GM10266 (cell line): ENCODE measurements around the gene SLC18A3.

Experiments used
- DNase-seq: peaks from one replicate; pipeline ENCODE4 v3.0.0; 2012; ENCODE audit errors: extremely low spot score
- TF ChIP-seq, protein P1 (sequence below): IDR thresholded peaks from 2 replicates; pipeline ENCODE4 v1.5.1; 2012; ENCODE audit warnings: mild to moderate bottlenecking, low read depth; ENCODE audit not compliant: control insufficient read depth, insufficient read depth; ENCODE audit errors: missing control alignments

SLC18A3 gene

DNA sequence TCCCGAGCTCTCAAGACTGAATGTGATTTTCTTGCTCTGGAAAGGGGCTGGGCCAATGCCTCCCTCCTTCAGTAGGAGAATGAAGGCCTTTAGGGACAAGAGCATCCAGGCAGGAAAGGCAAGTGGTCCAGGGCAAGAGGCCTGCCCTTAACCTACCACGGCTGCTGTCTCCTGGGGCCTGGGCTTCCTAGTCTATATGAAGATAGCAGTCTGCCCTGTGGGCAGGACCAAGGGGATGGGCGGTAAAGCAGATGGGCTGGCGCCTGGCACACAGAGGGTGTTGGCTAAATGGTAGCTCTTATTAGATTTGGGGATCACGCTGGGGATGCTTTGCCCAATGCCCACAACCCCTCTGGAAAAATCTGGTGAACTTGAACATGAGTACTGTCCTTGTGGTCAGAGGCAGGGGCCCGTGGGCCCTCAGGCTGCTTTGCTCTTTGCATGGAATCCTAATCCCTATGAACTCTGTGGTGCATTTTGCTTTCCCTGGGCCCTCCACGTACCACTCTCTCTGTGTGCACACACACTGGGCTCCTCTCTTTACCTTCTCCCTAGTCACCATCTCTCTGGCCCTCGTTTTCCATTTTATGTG lies 24.1 kb downstream of the SLC18A3 start:
- TF ChIP-seq, protein P1, sequence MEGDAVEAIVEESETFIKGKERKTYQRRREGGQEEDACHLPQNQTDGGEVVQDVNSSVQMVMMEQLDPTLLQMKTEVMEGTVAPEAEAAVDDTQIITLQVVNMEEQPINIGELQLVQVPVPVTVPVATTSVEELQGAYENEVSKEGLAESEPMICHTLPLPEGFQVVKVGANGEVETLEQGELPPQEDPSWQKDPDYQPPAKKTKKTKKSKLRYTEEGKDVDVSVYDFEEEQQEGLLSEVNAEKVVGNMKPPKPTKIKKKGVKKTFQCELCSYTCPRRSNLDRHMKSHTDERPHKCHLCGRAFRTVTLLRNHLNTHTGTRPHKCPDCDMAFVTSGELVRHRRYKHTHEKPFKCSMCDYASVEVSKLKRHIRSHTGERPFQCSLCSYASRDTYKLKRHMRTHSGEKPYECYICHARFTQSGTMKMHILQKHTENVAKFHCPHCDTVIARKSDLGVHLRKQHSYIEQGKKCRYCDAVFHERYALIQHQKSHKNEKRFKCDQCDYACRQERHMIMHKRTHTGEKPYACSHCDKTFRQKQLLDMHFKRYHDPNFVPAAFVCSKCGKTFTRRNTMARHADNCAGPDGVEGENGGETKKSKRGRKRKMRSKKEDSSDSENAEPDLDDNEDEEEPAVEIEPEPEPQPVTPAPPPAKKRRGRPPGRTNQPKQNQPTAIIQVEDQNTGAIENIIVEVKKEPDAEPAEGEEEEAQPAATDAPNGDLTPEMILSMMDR = no peak
- no peak for DNase-seq

DNA sequence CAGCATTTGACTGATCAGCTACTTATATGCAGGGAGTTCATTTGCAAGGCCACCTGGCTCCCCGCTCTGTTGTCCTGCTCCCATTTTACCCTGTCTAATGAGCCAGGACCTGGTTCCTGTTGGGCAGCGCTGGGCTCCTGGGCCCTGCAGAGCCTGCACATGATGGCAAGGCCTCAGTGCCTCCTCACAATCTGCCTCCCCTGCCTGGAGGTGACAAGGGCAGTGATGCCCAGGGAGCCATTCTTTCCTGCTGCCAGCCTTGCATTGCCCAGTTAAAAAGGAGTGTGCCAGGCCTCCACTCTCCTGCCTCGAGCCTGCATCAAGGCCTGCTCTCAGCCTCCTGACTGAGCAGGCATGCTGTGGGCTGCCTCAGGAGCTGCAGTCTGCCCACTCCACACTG lies 32.2 kb downstream of the SLC18A3 start:
- DNase-seq = no peak
- TF ChIP-seq, protein P1 = no peak

DNA sequence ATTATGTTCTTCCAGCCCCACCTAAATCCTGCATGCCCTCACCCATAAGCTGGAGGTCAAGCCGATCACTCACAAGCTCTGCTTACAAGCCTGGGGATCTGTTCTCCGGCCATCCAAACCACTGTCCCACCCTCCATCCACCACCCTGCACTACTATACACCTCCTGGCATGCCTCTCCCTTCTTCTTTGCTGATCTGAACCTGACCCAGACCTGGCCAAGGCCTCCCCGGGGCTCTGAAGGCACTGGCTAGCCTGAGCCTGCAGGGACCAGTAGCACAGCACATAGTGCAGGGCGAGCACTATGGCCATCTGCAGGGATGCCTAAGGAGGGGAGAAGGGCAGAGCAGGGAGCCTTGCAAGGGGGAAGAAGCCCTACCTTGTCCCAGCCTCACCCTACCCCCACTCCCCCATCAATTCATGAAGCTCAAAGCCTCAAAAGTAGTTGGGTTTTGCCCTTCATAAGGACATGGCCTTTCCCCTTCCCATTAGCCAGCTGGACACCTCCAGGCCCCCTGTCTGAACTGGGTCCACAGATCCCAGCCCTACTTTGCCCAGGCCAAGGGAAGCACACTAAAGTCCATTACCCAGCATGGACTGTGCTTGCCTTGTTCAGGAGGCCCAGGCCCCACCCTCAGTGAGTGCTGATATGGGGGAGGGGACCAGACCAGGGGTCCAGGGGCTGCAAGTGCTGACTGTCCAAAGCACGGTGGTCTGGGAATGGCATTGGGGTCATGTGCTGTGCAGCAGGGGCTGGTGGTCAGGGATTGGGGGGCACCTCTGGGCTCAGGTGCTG lies 33.3 kb downstream of the SLC18A3 start:
- TF ChIP-seq, protein P1 = no peak
- no peak for DNase-seq

DNA sequence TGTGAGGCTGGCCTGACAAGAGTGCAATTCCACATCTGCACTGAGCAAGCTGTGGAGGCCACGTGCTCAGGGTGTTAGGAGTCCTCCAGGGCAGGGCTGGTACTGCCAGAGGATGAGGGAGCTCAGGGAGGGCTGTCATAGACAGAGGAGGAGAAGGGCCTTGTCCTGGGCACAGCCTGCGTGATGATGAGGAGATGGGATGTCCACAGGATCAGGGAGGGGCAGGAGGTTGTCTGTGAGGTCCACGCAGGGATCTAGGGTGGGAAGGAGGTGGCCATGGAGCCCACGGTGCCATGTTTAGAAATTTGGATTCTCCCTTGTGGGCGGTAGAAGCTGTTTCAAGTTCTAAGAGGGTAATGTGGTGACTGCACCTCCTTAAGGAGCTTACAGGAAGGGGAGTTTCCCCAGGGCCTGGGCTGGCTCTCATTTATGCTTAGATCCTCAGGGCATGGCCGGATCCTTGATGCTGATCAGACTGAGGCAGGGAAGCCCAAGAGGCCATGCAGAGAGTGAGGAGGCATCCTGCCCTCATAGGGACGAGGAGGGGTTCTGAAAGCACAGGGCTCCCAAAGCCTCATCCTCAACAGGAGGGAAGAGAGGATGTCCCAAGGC lies 34.0 kb downstream of the SLC18A3 start:
- TF ChIP-seq, protein P1 = no peak
- DNase-seq = no peak

DNA sequence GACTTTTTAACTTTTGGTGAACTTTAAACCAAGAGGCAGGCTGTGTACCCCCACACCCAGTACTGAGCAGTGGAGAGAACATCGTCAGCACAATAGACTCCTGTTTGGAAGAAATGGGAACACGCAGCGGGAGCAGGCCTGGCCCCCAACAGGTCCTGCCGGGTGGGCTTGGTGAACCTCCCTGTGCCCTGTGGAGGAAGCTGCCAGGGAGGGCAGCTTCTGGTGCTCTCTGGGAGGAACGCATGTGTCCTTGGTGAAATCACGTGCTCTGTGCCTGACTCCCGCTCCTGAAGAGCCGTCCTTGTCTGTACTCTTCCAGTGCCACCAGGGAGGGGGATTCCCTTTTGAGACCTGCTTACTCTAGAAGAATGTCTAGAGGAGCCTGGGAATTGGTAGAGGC lies 35.3 kb downstream of the SLC18A3 start:
- TF ChIP-seq, protein P1 = no peak
- DNase-seq = no peak

DNA sequence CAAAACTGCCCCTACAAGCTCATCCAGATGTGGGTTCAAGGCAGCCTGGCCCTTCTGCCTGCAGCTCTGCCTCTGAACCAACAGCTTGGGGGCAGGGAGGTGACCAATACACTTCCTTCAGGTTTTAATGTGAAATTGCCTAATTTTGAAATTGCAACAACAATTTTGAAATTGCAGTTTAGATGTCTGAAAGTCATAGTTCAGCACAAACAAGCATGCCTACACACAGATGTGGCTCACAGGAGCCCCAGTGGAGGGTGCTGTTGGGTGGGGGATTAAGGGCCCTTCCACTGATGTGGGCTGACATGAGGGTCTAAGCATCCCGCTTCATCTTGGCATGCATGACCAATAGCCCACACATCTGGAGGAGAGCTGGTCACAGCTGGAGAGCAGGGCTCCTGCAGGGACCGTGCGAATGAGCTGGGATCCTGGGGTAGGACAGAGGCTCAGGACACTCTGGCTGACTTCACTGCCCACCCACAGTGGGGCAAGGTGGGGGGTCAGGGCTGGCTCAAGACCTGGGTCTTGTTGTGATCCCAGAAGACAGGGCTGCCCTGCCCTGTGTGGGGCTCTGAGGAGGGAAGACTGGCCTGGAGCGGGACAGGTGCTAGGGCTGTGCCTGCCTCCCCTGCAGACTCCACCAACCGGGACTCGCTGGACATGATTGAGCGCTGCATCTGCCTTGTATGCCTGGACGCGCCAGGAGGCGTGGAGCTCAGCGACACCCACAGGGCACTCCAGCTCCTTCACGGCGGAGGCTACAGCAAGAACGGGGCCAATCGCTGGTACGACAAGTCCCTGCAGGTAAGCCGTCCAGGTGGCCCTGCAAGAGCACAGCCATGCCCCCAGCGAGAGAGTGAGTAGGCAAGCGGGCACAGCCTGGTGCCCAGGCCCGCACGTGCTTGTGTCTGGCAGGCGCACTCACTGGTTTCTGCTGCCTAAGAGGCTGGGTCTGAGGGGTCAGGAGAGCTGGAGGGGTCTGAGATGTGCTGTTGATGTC lies 36.1 kb downstream of the SLC18A3 start:
- no peak for DNase-seq
- TF ChIP-seq, protein P1 = no peak
